Loucy (cell line): ENCODE results near the gene FXR2.

ENCODE experiments used
- H2AFZ ChIP-seq: fragments of 200-600 bp; sonication (generic); 2 replicates; pipeline ENCODE4 v1.6.0; 2016; ENCODE audit warnings: antibody characterized with exemption, mild to moderate bottlenecking, low read length, moderate library complexity
- H3F3A ChIP-seq: fragments of 200-600 bp; 2 replicates; pipeline ENCODE4 v1.6.0; 2016; ENCODE audit warnings: antibody characterized with exemption, low read depth, mild to moderate bottlenecking
- H3K27me3 ChIP-seq: fragments of 200-600 bp; sonication (generic); 2 replicates; pipeline ENCODE4 v1.6.1; 2014; ENCODE audit warnings: low read length, mild to moderate bottlenecking; ENCODE audit not compliant: insufficient read depth, poor library complexity, severe bottlenecking
- H3K36me3 ChIP-seq: fragments of 200-600 bp; sonication (generic); 2 replicates; pipeline ENCODE4 v1.6.1; 2016; ENCODE audit warnings: low read length; ENCODE audit not compliant: insufficient read depth
- H3K4me1 ChIP-seq: fragments of 200-600 bp; sonication (generic); 2 replicates; pipeline ENCODE4 v1.5.1; 2014; ENCODE audit warnings: low read length, mild to moderate bottlenecking; ENCODE audit not compliant: insufficient read depth, poor library complexity, severe bottlenecking
- H3K4me2 ChIP-seq: fragments of 200-600 bp; sonication (generic); 2 replicates; pipeline ENCODE4 v1.6.0; 2014; ENCODE audit warnings: antibody characterized with exemption, low read length, low read depth, mild to moderate bottlenecking; ENCODE audit not compliant: poor library complexity, severe bottlenecking
- H3K4me3 ChIP-seq: fragments of 200-600 bp; sonication (generic); 2 replicates; pipeline ENCODE4 v1.5.1; 2014; ENCODE audit warnings: low read length, mild to moderate bottlenecking, mixed read lengths; ENCODE audit not compliant: poor library complexity, severe bottlenecking
- H3K79me2 ChIP-seq: fragments of 200-600 bp; sonication (generic); 2 replicates; pipeline ENCODE4 v1.6.1; 2014; ENCODE audit warnings: low read length; ENCODE audit not compliant: insufficient read depth
- H3K9ac ChIP-seq: fragments of 200-600 bp; sonication (generic); 2 replicates; pipeline ENCODE4 v1.6.0; 2014; ENCODE audit warnings: mild to moderate bottlenecking, low read depth, low read length, moderate library complexity; ENCODE audit not compliant: poor library complexity, severe bottlenecking
- H3K9me2 ChIP-seq: fragments of 200-600 bp; sonication (generic); replicated peaks from 2 replicates; pipeline ENCODE4 v1.6.1; 2016; ENCODE audit warnings: low read depth, low read length, mixed read lengths
- H3K9me3 ChIP-seq: fragments of 200-600 bp; sonication (generic); 2 replicates; pipeline ENCODE4 v1.6.1; 2014; ENCODE audit warnings: mild to moderate bottlenecking, antibody characterized with exemption, low read length, low read depth; ENCODE audit not compliant: insufficient read depth
- H4K20me1 ChIP-seq: fragments of 200-600 bp; sonication (generic); 2 replicates; pipeline ENCODE4 v1.6.0; 2014; ENCODE audit warnings: antibody characterized with exemption, low read length, mild to moderate bottlenecking; ENCODE audit not compliant: insufficient read depth, poor library complexity, severe bottlenecking
- EZH2phosphoT487 ChIP-seq: fragments of 200-600 bp; IDR thresholded peaks from 2 replicates; pipeline ENCODE4 v1.6.1; 2018; ENCODE audit warnings: antibody characterized with exemption, mild to moderate bottlenecking, moderate library complexity, borderline replicate concordance
- TF ChIP-seq, protein P1 (sequence below): fragments of 200-600 bp; sonication (generic); conservative IDR thresholded peaks from 2 replicates; pipeline ENCODE4 v1.5.1; 2014; ENCODE audit warnings: mild to moderate bottlenecking, antibody characterized with exemption, low read length

Gene FXR2

GRCh38 chr17:7560172-7561027 is 54.3 kb downstream of the FXR2 start:
- Histone ChIP-seq H3K36me3 (peaks cover 10% of the 10 kb centered on the region; the same call in 1 of the 2 replicates), H3K9me3 (no peaks in the 10 kb centered on the region), H4K20me1 (peaks cover 12% of the 10 kb centered on the region), H3K9me2 (no peaks in the 10 kb centered on the region), H3K27me3 (no peaks in the 10 kb centered on the region), H3K4me2 (peak overlapping the region; percentile 97), H3K79me2 (peaks cover 37% of the 10 kb centered on the region), H2AFZ (no peak overlapping the region), H3K9ac (peak overlapping the region; percentile 55), H3F3A (0 out of 2 replicates have a peak, but pooled peaks cover 4% of the 10 kb centered on the region), H3K4me3 (peak overlapping the region; percentile 82), H3K4me1 (peaks cover 12% of the 10 kb centered on the region)
- TF ChIP-seq, protein P1, sequence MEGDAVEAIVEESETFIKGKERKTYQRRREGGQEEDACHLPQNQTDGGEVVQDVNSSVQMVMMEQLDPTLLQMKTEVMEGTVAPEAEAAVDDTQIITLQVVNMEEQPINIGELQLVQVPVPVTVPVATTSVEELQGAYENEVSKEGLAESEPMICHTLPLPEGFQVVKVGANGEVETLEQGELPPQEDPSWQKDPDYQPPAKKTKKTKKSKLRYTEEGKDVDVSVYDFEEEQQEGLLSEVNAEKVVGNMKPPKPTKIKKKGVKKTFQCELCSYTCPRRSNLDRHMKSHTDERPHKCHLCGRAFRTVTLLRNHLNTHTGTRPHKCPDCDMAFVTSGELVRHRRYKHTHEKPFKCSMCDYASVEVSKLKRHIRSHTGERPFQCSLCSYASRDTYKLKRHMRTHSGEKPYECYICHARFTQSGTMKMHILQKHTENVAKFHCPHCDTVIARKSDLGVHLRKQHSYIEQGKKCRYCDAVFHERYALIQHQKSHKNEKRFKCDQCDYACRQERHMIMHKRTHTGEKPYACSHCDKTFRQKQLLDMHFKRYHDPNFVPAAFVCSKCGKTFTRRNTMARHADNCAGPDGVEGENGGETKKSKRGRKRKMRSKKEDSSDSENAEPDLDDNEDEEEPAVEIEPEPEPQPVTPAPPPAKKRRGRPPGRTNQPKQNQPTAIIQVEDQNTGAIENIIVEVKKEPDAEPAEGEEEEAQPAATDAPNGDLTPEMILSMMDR, result no peak
- TF ChIP-seq EZH2phosphoT487, result no peak

DNA sequence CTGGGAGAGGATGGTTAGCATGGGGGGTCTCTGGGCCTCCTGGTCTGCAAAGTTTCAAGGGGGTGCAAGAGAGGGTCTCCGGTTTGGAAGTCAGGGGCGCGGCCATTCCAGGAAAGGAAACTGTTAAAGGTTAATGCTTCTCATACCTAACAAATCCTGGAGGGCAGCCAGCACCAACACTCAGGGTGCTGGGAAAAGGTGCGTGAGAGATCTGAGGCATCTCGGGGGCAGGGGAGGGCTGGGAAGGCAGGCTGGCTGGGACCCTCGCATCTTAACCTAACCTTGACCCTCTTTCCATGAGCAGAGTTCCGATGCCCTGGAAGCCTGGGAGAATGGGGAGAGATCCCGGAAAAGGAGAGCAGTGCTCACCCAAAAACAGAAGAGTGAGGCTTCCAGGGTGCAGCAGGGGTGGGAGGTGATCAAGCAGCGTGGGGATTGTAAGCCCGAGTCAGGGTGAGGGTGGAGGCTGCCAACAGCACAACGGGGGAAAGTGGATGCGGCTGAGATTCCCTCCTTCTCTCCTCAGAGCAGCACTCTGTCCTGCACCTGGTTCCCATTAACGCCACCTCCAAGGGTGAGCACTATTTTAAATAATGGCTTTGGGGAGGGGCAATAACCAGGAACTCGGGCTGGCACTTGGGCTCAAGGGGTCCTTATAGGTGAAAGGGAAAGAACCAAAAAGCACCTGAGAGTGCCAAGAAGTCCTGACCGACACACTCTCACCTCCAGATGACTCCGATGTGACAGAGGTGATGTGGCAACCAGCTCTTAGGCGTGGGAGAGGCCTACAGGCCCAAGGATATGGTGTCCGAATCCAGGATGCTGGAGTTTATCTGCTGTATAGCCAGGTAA is 55.2 kb downstream of the FXR2 start:
- Histone ChIP-seq H2AFZ (no peak overlapping the region), H3K4me2 (no peak overlapping the region), H3K4me3 (no peak overlapping the region)

More for the DNA sequence above, 55.2 kb downstream of the FXR2 start:
- Histone ChIP-seq H3K9ac (peak overlapping the region; percentile 55), H3K36me3 (peaks cover 2% of the 10 kb centered on the region; the same call in 1 of the 2 replicates), H3K27me3 (no peaks in the 10 kb centered on the region), H3K9me2 (no peaks in the 10 kb centered on the region), H3F3A (0 out of 2 replicates have a peak, but pooled peaks cover 4% of the 10 kb centered on the region), H3K4me1 (peaks cover 12% of the 10 kb centered on the region), H3K79me2 (peaks cover 28% of the 10 kb centered on the region), H3K9me3 (no peaks in the 10 kb centered on the region), H4K20me1 (peaks cover 10% of the 10 kb centered on the region)
- TF ChIP-seq, protein P1, result no peak
- TF ChIP-seq EZH2phosphoT487, result no peak
